Activated CD4-positive, alpha-beta T cell treated with anti-CD3 and anti-CD28 coated beads, Interleukin-2, amount 10 ng/mL, durations not matched to agents 24 days and 14 days (primary cell): ENCODE results near the gene CDCA3. TPM values are rescaled to one million over a fixed set of nuclear protein-coding genes. Genes with fewer than 3 reads are reported as not detected.

Experiments
- DNase-seq: peaks from one replicate; pipeline ENCODE4 v3.0.0; 2022
- H3K27ac Mint-ChIP-seq: one replicate; pipeline ENCODE4 v1.8.0; 2022; ENCODE audit warnings: mild to moderate bottlenecking, mixed read lengths
- H3K27me3 Mint-ChIP-seq: one replicate; pipeline ENCODE4 v1.8.0; 2022; ENCODE audit warnings: mixed read lengths
- H3K36me3 Mint-ChIP-seq: one replicate; pipeline ENCODE4 v1.8.0; 2022; ENCODE audit warnings: low read depth, mild to moderate bottlenecking, mixed read lengths
- H3K4me1 Mint-ChIP-seq: one replicate; pipeline ENCODE4 v1.8.0; 2021; ENCODE audit warnings: mixed read lengths
- H3K4me3 Mint-ChIP-seq: one replicate; pipeline ENCODE4 v1.8.0; 2022; ENCODE audit warnings: mild to moderate bottlenecking, moderate library complexity, mixed read lengths
- H3K9me3 Mint-ChIP-seq: one replicate; pipeline ENCODE4 v1.8.0; 2021; ENCODE audit warnings: mixed read lengths
- intact Hi-C: fragments of 100-400 bp; cut with micrococcal nuclease; formaldehyde crosslinking; loops from one replicate; pipeline ENCODE4 v1.15.1; 2023
- total RNA-seq: library from RNA; stranded (reverse); gene quantifications from 2 replicates; pipeline ENCODE4 v1.2.3, GENCODE V29; 2022

The CDCA3 gene
- total RNA-seq, 1 donor from 2014 or later = 32.6 TPM

DNA sequence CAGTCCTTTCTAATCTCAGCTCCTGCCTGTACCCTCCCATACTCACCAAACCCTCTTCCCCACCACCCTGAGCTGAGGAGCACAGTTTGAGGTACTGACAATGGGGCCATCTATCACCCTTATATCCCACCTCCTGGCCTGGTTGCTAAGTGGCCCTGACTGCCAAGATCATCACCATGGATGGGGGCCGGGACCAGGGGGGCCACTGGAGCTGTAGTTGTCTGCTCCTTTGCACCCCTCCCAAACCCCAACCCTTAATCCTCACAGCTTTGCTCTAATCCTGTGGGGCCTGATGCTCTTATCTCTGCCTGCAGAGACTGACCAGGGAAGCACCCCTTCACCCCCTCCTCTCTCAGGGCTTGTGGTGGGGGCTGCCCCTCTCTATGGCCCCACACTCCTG lies 10.8 kb downstream of the CDCA3 start:
- Mint-ChIP-seq H3K9me3 (no peaks in the 10 kb centered on the region), H3K27ac (no peak overlapping the region), H3K27me3 (no peaks in the 10 kb centered on the region), H3K4me1 (peaks cover 4% of the 10 kb centered on the region), H3K36me3 (peaks cover 4% of the 10 kb centered on the region), H3K4me3 (no peak overlapping the region)
- no peak for DNase-seq
- intact Hi-C loops = no loop called here

DNA sequence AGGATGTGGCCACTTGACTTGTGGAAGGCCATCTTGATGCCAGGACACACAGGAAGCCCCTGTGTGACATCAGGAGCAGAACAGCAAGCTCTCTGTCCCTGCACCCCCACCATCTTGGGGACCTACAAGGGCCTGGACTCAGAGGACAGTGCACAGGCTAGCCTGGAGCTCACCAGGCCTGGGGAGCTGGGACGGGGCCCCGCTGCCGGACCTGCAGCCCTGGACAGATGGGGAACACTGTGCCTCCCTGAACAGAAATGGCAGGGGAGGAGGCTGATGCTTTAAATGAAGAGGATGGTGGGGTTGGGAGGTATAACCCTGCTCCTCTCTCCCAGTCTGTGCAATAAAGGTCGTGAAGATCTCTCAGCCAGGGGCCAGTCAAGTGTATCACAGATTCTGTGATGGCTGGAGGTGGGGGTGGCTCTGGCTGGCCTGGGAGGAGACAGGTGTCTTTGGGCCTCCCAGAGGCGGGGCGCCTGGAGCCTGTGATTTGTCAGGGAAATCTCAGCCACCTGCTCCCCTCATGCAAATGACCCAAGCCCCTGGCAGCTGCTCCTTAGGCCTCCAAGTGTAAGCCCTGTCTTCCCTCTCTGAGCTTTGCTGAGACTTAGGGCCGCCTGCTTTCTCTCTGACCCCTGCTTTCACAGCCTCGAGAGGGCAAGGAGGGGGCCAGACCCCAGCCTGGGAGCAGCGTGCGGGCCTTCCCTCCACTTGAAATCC lies 11.4 kb downstream of the CDCA3 start:
- DNase-seq = no peak
- Mint-ChIP-seq H3K4me1 (peaks cover 2% of the 10 kb centered on the region), H3K36me3 (peaks cover under 1% of the 10 kb centered on the region), H3K9me3 (no peaks in the 10 kb centered on the region), H3K27me3 (no peaks in the 10 kb centered on the region), H3K4me3 (no peak overlapping the region), H3K27ac (no peak overlapping the region)
- intact Hi-C loops = no loop called here

DNA sequence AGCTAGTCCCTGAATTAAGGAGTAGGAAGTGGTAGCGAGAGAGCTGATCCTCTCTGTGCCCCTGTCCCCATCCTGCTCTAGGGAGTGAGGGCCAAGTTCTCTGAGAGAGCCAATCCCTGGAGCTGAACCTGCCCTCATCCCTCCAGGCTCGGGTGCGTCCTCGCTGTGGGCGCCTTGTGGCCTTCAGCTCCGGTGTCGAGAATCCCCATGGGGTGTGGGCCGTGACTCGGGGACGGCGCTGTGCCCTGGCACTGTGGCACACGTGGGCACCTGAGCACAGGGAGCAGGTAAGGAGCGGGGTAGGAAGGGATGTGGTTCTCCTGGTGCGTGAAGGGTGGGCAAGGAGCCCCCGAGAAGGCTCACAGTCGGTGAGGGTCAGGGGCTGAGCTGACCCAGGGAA lies 12.2 kb downstream of the CDCA3 start:
- no peaks in the 10 kb centered on the region for H3K36me3 Mint-ChIP-seq
- H3K9me3 Mint-ChIP-seq = no peaks in the 10 kb centered on the region
- no peak overlapping the region for H3K27ac Mint-ChIP-seq
- H3K4me3 Mint-ChIP-seq = no peak overlapping the region
- peaks cover 1% of the 10 kb centered on the region for H3K27me3 Mint-ChIP-seq
- peaks cover 7% of the 10 kb centered on the region for H3K4me1 Mint-ChIP-seq
- intact Hi-C loops = no loop called here
- DNase-seq = no peak

DNA sequence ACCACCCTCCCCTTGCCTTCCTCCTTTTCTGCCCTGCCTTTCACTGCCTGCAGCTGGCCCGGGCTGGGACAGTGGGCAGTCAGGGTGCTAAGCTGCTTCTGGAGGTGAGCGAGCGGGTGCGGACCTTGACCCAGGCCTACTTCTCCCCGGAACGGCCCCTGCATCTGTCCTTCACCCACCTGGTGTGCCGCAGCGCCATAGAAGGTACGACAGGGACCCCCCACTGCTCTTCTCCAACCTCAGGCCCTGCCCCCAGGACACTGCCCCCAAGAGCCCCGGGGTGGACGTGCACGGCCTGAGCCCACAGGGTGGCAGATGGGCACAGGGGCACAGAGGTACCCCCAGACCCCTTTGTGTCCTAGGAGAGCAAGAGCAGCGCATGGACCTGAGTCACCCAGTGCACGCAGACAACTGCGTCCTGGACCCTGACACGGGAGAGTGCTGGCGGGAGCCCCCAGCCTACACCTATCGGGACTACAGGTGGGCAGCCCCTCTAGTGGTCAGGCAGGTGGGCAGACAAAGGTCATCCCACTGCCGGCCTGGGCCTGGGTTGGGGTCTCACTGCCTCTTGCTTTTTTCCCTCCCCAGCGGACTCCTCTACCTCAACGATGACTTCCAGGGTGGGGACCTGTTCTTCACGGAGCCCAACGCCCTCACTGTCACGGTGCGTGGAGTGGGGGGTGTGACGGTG lies 13.6 kb downstream of the CDCA3 start:
- Mint-ChIP-seq H3K4me1 (peaks cover 7% of the 10 kb centered on the region), H3K4me3 (no peak overlapping the region), H3K36me3 (no peaks in the 10 kb centered on the region), H3K27ac (no peak overlapping the region), H3K27me3 (peaks cover 1% of the 10 kb centered on the region), H3K9me3 (no peaks in the 10 kb centered on the region)
- no peak for DNase-seq
- intact Hi-C loops = no loop called here

DNA sequence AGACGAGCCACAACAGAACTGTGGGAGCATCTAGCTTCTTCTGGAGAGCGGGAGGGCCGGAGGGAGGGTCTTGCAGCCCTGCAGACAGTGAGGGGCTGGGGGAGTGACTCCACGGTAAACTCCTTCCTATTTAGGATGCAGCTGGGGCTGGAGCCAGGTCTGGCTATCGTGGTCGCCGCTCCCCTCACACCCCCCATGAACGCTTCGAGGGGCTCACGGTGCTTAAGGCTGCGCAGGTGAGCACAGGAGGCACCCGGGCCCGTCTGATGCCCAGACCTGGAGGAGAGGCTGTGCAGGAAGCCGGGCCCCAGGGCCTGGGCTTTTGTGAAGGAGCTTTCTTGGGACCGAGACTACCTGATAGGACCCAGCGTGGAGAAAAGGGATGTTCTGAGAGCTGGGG lies 14.2 kb downstream of the CDCA3 start:
- H3K9me3 Mint-ChIP-seq = no peaks in the 10 kb centered on the region
- intact Hi-C loops = no loop called here
- H3K4me3 Mint-ChIP-seq = no peak overlapping the region
- no peak overlapping the region for H3K27ac Mint-ChIP-seq
- H3K36me3 Mint-ChIP-seq = no peaks in the 10 kb centered on the region
- H3K27me3 Mint-ChIP-seq = peaks cover 2% of the 10 kb centered on the region
- H3K4me1 Mint-ChIP-seq = peaks cover 7% of the 10 kb centered on the region
- no peak for DNase-seq

GRCh38 chr12:6834873-6835272 lies 16.2 kb downstream of the CDCA3 start:
- H3K27ac Mint-ChIP-seq = no peak overlapping the region
- DNase-seq = no peak
- H3K4me1 Mint-ChIP-seq = peaks cover 7% of the 10 kb centered on the region
- intact Hi-C loops = no loop called here
- H3K9me3 Mint-ChIP-seq = no peaks in the 10 kb centered on the region
- H3K27me3 Mint-ChIP-seq = peaks cover 18% of the 10 kb centered on the region
- no peaks in the 10 kb centered on the region for H3K36me3 Mint-ChIP-seq
- H3K4me3 Mint-ChIP-seq = no peak overlapping the region

GRCh38 chr12:6834254-6834653 lies 16.8 kb downstream of the CDCA3 start:
- Mint-ChIP-seq H3K27me3 (peaks cover 18% of the 10 kb centered on the region), H3K9me3 (no peaks in the 10 kb centered on the region), H3K4me3 (no peak overlapping the region), H3K27ac (peak overlapping the region; percentile 9), H3K4me1 (peaks cover 11% of the 10 kb centered on the region), H3K36me3 (no peaks in the 10 kb centered on the region)
- no peak for DNase-seq
- intact Hi-C loops = no loop called here

- Mint-ChIP-seq H3K27me3 (peaks cover 23% of the 10 kb centered on the region), H3K9me3 (no peaks in the 10 kb centered on the region), H3K27ac (no peak overlapping the region), H3K4me3 (no peak overlapping the region), H3K4me1 (peaks cover 16% of the 10 kb centered on the region), H3K36me3 (peaks cover 2% of the 10 kb centered on the region)
- intact Hi-C loops = no loop called here
- DNase-seq = no peak
These were observed 17.7 kb downstream of the CDCA3 start for GRCh38 chr12:6833189-6833890.

DNA sequence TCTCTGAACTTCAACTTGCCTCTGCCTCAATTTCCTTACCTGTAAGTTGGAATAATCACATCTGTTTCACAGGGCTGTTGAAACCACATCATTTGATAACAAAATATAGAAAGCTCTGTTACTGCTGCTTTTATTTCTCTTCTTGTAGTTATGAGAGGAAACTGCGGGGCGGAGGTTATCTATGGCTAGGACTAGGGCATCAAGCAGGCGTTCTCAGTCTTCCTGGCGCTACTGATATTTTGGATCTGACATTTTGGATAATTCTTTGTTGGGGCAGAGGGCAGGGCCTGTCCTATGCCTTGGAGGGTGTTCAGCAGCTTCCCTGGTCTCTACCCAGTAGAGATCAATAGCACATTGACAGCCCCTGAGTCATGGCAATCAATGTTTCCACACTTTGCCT lies 19.0 kb downstream of the CDCA3 start:
- Mint-ChIP-seq H3K4me3 (no peak overlapping the region), H3K4me1 (peaks cover 24% of the 10 kb centered on the region), H3K9me3 (no peaks in the 10 kb centered on the region), H3K36me3 (peaks cover 2% of the 10 kb centered on the region), H3K27me3 (peaks cover 31% of the 10 kb centered on the region), H3K27ac (no peak overlapping the region)
- DNase-seq = no peak
- intact Hi-C loops = no loop called here

DNA sequence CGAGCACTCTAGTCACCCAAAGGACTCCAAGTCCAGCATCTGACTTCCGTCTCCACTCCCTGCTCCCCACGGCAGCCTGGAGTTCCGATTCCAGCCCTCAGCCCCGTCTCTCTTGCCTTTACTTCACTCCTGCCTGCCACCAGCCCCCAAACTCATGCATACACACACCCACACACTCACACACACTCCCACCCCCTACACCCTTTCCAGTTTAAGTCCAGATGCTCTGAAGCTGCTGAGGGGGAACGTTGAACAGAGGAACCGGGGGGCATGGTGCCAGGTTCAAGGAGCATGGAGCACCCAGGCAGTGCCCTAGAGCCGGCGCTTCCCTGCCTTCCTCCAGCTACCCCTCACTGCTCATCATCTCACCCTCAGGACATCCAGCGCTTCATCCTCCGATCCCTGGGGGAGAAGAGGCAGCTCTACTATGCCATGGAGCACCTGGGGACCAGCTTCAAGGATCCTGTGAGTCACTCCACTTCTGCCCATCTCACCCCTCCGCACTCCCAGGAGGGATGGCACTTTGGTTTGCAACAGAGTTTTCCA lies 19.6 kb downstream of the CDCA3 start:
- DNase-seq = no peak
- H3K27me3 Mint-ChIP-seq = peaks cover 34% of the 10 kb centered on the region
- H3K9me3 Mint-ChIP-seq = no peaks in the 10 kb centered on the region
- no peak overlapping the region for H3K4me3 Mint-ChIP-seq
- intact Hi-C loops = no loop called here
- peaks cover 24% of the 10 kb centered on the region for H3K4me1 Mint-ChIP-seq
- H3K27ac Mint-ChIP-seq = no peak overlapping the region
- H3K36me3 Mint-ChIP-seq = peaks cover 2% of the 10 kb centered on the region

GRCh38 chr12:6830999-6831398 lies 20.1 kb downstream of the CDCA3 start:
- Mint-ChIP-seq H3K4me3 (peak overlapping the region; percentile 26), H3K27me3 (peaks cover 37% of the 10 kb centered on the region), H3K9me3 (no peaks in the 10 kb centered on the region), H3K4me1 (peaks cover 24% of the 10 kb centered on the region), H3K36me3 (peaks cover 2% of the 10 kb centered on the region), H3K27ac (no peak overlapping the region)
- intact Hi-C loops = no loop called here
- DNase-seq = no peak

DNA sequence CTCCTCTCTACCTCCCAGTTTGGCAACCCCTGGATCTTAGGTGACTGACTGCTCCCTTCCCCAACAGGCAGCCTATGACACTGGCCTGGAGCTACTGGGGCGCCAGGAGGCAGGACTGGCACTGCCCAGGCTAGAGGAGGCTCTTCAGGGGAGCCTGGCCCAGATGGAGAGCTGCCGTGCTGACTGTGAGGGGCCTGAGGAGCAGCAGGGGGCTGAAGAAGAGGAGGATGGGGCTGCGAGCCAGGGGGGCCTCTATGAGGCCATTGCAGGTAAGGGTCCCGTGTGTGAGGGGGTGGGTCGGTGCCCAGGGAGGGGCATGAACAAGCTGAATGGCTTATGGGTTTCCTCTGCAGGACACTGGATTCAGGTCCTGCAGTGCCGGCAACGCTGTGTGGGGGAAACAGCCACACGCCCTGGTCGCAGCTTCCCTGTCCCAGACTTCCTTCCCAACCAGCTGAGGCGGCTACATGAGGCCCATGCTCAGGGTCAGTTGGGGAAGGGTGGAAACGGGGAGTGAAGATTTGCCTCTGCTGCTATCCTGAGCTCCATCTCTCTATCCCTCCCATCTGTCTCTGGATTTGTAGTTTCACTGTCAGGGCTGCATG lies 20.7 kb downstream of the CDCA3 start:
- Mint-ChIP-seq H3K27me3 (peaks cover 40% of the 10 kb centered on the region), H3K9me3 (no peaks in the 10 kb centered on the region), H3K36me3 (peaks cover 2% of the 10 kb centered on the region), H3K4me3 (peak overlapping the region; percentile 26), H3K4me1 (peaks cover 24% of the 10 kb centered on the region), H3K27ac (no peak overlapping the region)
- no peak for DNase-seq
- intact Hi-C loops = no loop called here

- H3K27me3 Mint-ChIP-seq = peaks cover 47% of the 10 kb centered on the region
- intact Hi-C loops = loop anchor here (5.0 kb wide), 3 partner anchors 37 to 272 kb away; partner anchors contain the start of genes IFFO1 and PTMS
- no peaks in the 10 kb centered on the region for H3K9me3 Mint-ChIP-seq
- DNase-seq = no peak
- H3K4me1 Mint-ChIP-seq = peaks cover 30% of the 10 kb centered on the region
- H3K4me3 Mint-ChIP-seq = peak overlapping the region; percentile 92
- H3K36me3 Mint-ChIP-seq = peaks cover 2% of the 10 kb centered on the region
- H3K27ac Mint-ChIP-seq = peak overlapping the region; percentile 87
These were observed 21.4 kb downstream of the CDCA3 start for GRCh38 chr12:6829536-6830220.
